Measurements from ENCODE around the gene SLC24A1. TPM values are rescaled to one million over a fixed set of nuclear protein-coding genes. Genes with fewer than 3 reads are reported as not detected.
"Not testable (repeated sequence)": the region's sequence is repeated elsewhere in the genome, so short reads cannot be mapped to it uniquely, and the experiment has no call there.

SLC24A1 gene
- total RNA-seq, 8 experiments from 2014 or later: 2.0 to 17.7 (median 5.4) TPM

- Histone ChIP-seq H3K4me1 (replicated peaks in 1 of 2) (no peaks in the 10 kb centered on the region), H3K27ac (no peak overlapping the region), H3K4me3 (no peak overlapping the region)
- WGBS, 10 experiments: 17 to 94% (median 81%) methylated on average over 1 to 2 of the region's 2 CpGs; no CpG with 5 or more reads in 3 of the 10 experiments
- in situ Hi-C loops (cut with MboI; ENCODE audit: low pct_unique_long_range_greater_than_20kb in 2 of 9, low sequenced_read_pairs in 9 of 9, unreplicated experiment in 9 of 9): no loop called here
- ATAC-seq (replicated peaks in 6 of 8): no peak
Observed at GRCh38 chr15:65603134-65603533, 18.6 kb upstream of the SLC24A1 start.

- H3K4me3 ChIP-seq: no peak overlapping the region
- no peak overlapping the region for H3K27ac ChIP-seq
- ATAC-seq (replicated peaks in 6 of 8): no peak
- no peaks in the 10 kb centered on the region for H3K4me1 ChIP-seq (replicated peaks in 1 of 2)
- in situ Hi-C loops (cut with MboI; ENCODE audit: low pct_unique_long_range_greater_than_20kb in 2 of 9, low sequenced_read_pairs in 9 of 9, unreplicated experiment in 9 of 9): no loop called here
- WGBS, 10 experiments: 71 to 100% (median 100%) methylated on average over 1 of the region's 1 CpG; no CpG with 5 or more reads in 3 of the 10 experiments
Observed at GRCh38 chr15:65603559-65603958, 18.2 kb upstream of the SLC24A1 start.

- Histone ChIP-seq H3K4me1 (replicated peaks in 1 of 2) (peaks cover 18 to 19% of the 10 kb centered on the region in 2 donors), H3K4me3 (peak within 1 kb of the TSS; percentile 66 to 74 (median 68)), H3K27ac (peak within 1 kb of the TSS; percentile 69 to 81)
- in situ Hi-C loops (cut with MboI; ENCODE audit: low pct_unique_long_range_greater_than_20kb in 2 of 9, low sequenced_read_pairs in 9 of 9, unreplicated experiment in 9 of 9): no loop called here
- peak; percentile 94 to 99 (median 99) for ATAC-seq (replicated peaks in 6 of 8)
- 0 to 10% (median 1%) methylated on average over 2 to 34 of the region's 64 CpGs; no CpG with 5 or more reads in 3 of the 10 experiments for WGBS, 10 experiments
Observed at GRCh38 chr15:65610871-65611718, 10.6 kb upstream of the SLC24A1 start, which contains the start of gene INTS14. INTS14 (minus strand) TSS chr15:65611131; CDS start chr15:65607380, 3,751 bp downstream.

- Histone ChIP-seq H3K27ac (peak overlapping the region in 1 of 2 donors; percentile 81), H3K4me1 (replicated peaks in 1 of 2) (peaks cover 18 to 19% of the 10 kb centered on the region in 2 donors), H3K4me3 (peak overlapping the region in 2 of 5 donors; percentile 68 to 74)
- in situ Hi-C loops (cut with MboI; ENCODE audit: low pct_unique_long_range_greater_than_20kb in 2 of 9, low sequenced_read_pairs in 9 of 9, unreplicated experiment in 9 of 9): no loop called here
- WGBS, 10 experiments: 67 to 100% (median 87%) methylated on average over 2 to 5 of the region's 5 CpGs; no CpG with 5 or more reads in 3 of the 10 experiments
- ATAC-seq (replicated peaks in 6 of 8): no peak
Observed at GRCh38 chr15:65611888-65612615, 9.7 kb upstream of the SLC24A1 start.

- Histone ChIP-seq H3K4me1 (replicated peaks in 1 of 2) (peaks cover 18 to 19% of the 10 kb centered on the region in 2 donors), H3K4me3 (no peak overlapping the region), H3K27ac (no peak overlapping the region)
- in situ Hi-C loops (cut with MboI; ENCODE audit: low pct_unique_long_range_greater_than_20kb in 2 of 9, low sequenced_read_pairs in 9 of 9, unreplicated experiment in 9 of 9): no loop called here
- WGBS, 10 experiments: 0 to 78% (median 59%) methylated on average over 1 to 2 of the region's 2 CpGs; no CpG with 5 or more reads in 6 of the 10 experiments
- ATAC-seq (replicated peaks in 6 of 8): no peak
Observed at GRCh38 chr15:65612616-65612946, 9.2 kb upstream of the SLC24A1 start.

GRCh38 chr15:65612949-65613744 is 8.6 kb upstream of the SLC24A1 start:
- H3K4me1 ChIP-seq (replicated peaks in 1 of 2): peaks cover 18 to 19% of the 10 kb centered on the region in 2 donors
- in situ Hi-C loops (cut with MboI; ENCODE audit: low pct_unique_long_range_greater_than_20kb in 2 of 9, low sequenced_read_pairs in 9 of 9, unreplicated experiment in 9 of 9): no loop called here
- H3K27ac ChIP-seq: no peak overlapping the region
- ATAC-seq (replicated peaks in 6 of 8): no peak
- 63 to 89% (median 74%) methylated on average over 2 to 5 of the region's 6 CpGs; no CpG with 5 or more reads in 2 of the 10 experiments for WGBS, 10 experiments
- H3K4me3 ChIP-seq: no peak overlapping the region

GRCh38 chr15:65615887-65616286 is 5.9 kb upstream of the SLC24A1 start:
- ATAC-seq (replicated peaks in 6 of 8): not testable (repeated sequence)
- no CpG with 5 or more reads among the region's 1 CpG for WGBS, 10 experiments

GRCh38 chr15:65618560-65619109 is 3.1 kb upstream of the SLC24A1 start:
- no peaks in the 10 kb centered on the region for H3K4me1 ChIP-seq (replicated peaks in 1 of 2)
- WGBS, 10 experiments: 16 to 100% (median 19%) methylated on average over 1 to 4 of the region's 5 CpGs; no CpG with 5 or more reads in 5 of the 10 experiments
- no peak overlapping the region for H3K4me3 ChIP-seq
- H3K27ac ChIP-seq: no peak overlapping the region
- in situ Hi-C loops (cut with MboI; ENCODE audit: low pct_unique_long_range_greater_than_20kb in 2 of 9, low sequenced_read_pairs in 9 of 9, unreplicated experiment in 9 of 9): no loop called here
- no peak for ATAC-seq (replicated peaks in 6 of 8)

More at GRCh38 chr15:65615887-65616286, 5.9 kb upstream of the SLC24A1 start:
- in situ Hi-C loops (cut with MboI; ENCODE audit: low pct_unique_long_range_greater_than_20kb in 2 of 9, low sequenced_read_pairs in 9 of 9, unreplicated experiment in 9 of 9); H3K4me3 ChIP-seq; H3K27ac ChIP-seq: not testable (repeated sequence)
- H3K4me1 ChIP-seq (replicated peaks in 1 of 2): peaks cover 10 to 11% of the 10 kb centered on the region in 2 donors

- H3K4me1 ChIP-seq (replicated peaks in 1 of 2): no peaks in the 10 kb centered on the region
- ATAC-seq (replicated peaks in 6 of 8): no peak
- no peak overlapping the region for H3K27ac ChIP-seq
- WGBS, 10 experiments: 61 to 92% (median 78%) methylated on average over 1 to 5 of the region's 5 CpGs
- no peak overlapping the region for H3K4me3 ChIP-seq
- in situ Hi-C loops (cut with MboI; ENCODE audit: low pct_unique_long_range_greater_than_20kb in 2 of 9, low sequenced_read_pairs in 9 of 9, unreplicated experiment in 9 of 9): no loop called here
Observed at GRCh38 chr15:65619626-65620290, 2.0 kb upstream of the SLC24A1 start.

- Histone ChIP-seq H3K27ac (no peak overlapping the region), H3K4me1 (replicated peaks in 1 of 2) (no peaks in the 10 kb centered on the region), H3K4me3 (no peak overlapping the region)
- WGBS, 10 experiments: 57 to 80% (median 65%) methylated on average over 1 to 2 of the region's 2 CpGs; no CpG with 5 or more reads in 7 of the 10 experiments
- no peak for ATAC-seq (replicated peaks in 6 of 8)
- in situ Hi-C loops (cut with MboI; ENCODE audit: low pct_unique_long_range_greater_than_20kb in 2 of 9, low sequenced_read_pairs in 9 of 9, unreplicated experiment in 9 of 9): no loop called here
Observed at GRCh38 chr15:65620833-65621232, 905 bp upstream of the SLC24A1 start.

- in situ Hi-C loops (cut with MboI; ENCODE audit: low pct_unique_long_range_greater_than_20kb in 2 of 9, low sequenced_read_pairs in 9 of 9, unreplicated experiment in 9 of 9): no loop called here
- no peaks in the 10 kb centered on the region for H3K4me1 ChIP-seq (replicated peaks in 1 of 2)
- H3K4me3 ChIP-seq: no peak overlapping the region
- no peak overlapping the region for H3K27ac ChIP-seq
- ATAC-seq (replicated peaks in 6 of 8): no peak
Observed at GRCh38 chr15:65623103-65623502, 1.4 kb downstream of the SLC24A1 start.

- Histone ChIP-seq H3K4me1 (replicated peaks in 1 of 2) (no peaks in the 10 kb centered on the region), H3K4me3 (no peak overlapping the region), H3K27ac (no peak overlapping the region)
- in situ Hi-C loops (cut with MboI; ENCODE audit: low pct_unique_long_range_greater_than_20kb in 2 of 9, low sequenced_read_pairs in 9 of 9, unreplicated experiment in 9 of 9): no loop called here
- no peak for ATAC-seq (replicated peaks in 6 of 8)
- 20 to 93% (median 58%) methylated on average over 1 to 4 of the region's 4 CpGs; no CpG with 5 or more reads in 1 of the 10 experiments for WGBS, 10 experiments
Observed at GRCh38 chr15:65626856-65627255, 5.1 kb downstream of the SLC24A1 start.
